SU-DHL-6 (cell line): ENCODE data around the gene NDC1.

Experiments used
- H2AFZ ChIP-seq: fragments of 200-600 bp; sonication (generic); 2 replicates; pipeline ENCODE4 v1.6.1; 2014; ENCODE audit warnings: low read depth, mild to moderate bottlenecking, moderate library complexity, mixed read lengths, antibody characterized with exemption, low read length; ENCODE audit not compliant: severe bottlenecking
- H3F3A ChIP-seq: fragments of 200-600 bp; shearing (Covaris generic); 2 replicates; pipeline ENCODE4 v1.6.0; 2016; ENCODE audit warnings: antibody characterized with exemption, mild to moderate bottlenecking; ENCODE audit not compliant: insufficient read depth
- H3K27ac ChIP-seq: fragments of 200-600 bp; sonication (generic); 2 replicates; pipeline ENCODE4 v1.5.1; 2016; ENCODE audit warnings: low read depth, mild to moderate bottlenecking, low read length, moderate library complexity, mixed read lengths
- H3K27me3 ChIP-seq: fragments of 200-600 bp; sonication (generic), shearing (Covaris generic); 2 replicates; pipeline ENCODE4 v1.6.0; 2014; ENCODE audit warnings: mild to moderate bottlenecking, low read length
- H3K36me3 ChIP-seq: fragments of 200-600 bp; sonication (generic); 2 replicates; pipeline ENCODE4 v1.6.1; 2014; ENCODE audit warnings: mild to moderate bottlenecking, low read length, mixed read lengths
- H3K4me2 ChIP-seq: fragments of 300-600, 200-600 bp; shearing (Covaris generic), sonication (generic); 2 replicates; pipeline ENCODE4 v1.6.0; 2014; ENCODE audit warnings: low read length, low read depth, mild to moderate bottlenecking; ENCODE audit not compliant: poor library complexity, severe bottlenecking
- H3K4me3 ChIP-seq: fragments of 200-600 bp; sonication (generic); 2 replicates; pipeline ENCODE4 v1.5.1; 2014; ENCODE audit warnings: antibody characterized with exemption, low read length, mild to moderate bottlenecking, mixed read lengths; ENCODE audit not compliant: insufficient read depth, poor library complexity, severe bottlenecking
- H3K79me2 ChIP-seq: fragments of 200-600 bp; sonication (generic); 2 replicates; pipeline ENCODE4 v1.6.1; 2014; ENCODE audit warnings: mild to moderate bottlenecking, low read length, moderate library complexity; ENCODE audit not compliant: insufficient read depth
- H3K9ac ChIP-seq: fragments of 200-600 bp; sonication (generic); 2 replicates; pipeline ENCODE4 v1.7.0; 2014; ENCODE audit warnings: mild to moderate bottlenecking, low read length
- H3K9me2 ChIP-seq: fragments of 200-600 bp; sonication (generic); replicated peaks from 2 replicates; pipeline ENCODE4 v1.6.1; 2014; ENCODE audit warnings: low read length; ENCODE audit not compliant: insufficient read depth
- H3K9me3 ChIP-seq: fragments of 200-600 bp; sonication (generic); 2 replicates; pipeline ENCODE4 v1.6.1; 2014; ENCODE audit warnings: low read length, mixed read lengths; ENCODE audit not compliant: insufficient read depth
- H4K20me1 ChIP-seq: fragments of 200-600 bp; sonication (generic); 2 replicates; pipeline ENCODE4 v1.6.1; 2014; ENCODE audit warnings: low read depth, mild to moderate bottlenecking, antibody characterized with exemption, low read length, moderate library complexity, mixed read lengths
- EZH2phosphoT487 ChIP-seq: fragments of 200-600 bp; sonication (generic), shearing (Covaris generic); conservative IDR thresholded peaks from 2 replicates; pipeline ENCODE4 v1.6.1; 2018; ENCODE audit warnings: mild to moderate bottlenecking, antibody characterized with exemption, low read length, moderate library complexity, mixed read lengths
- TF ChIP-seq, protein P1 (sequence below): fragments of 200-600 bp; sonication (generic); IDR thresholded peaks from one replicate; pipeline ENCODE4 v1.5.1; 2017; ENCODE audit warnings: antibody characterized with exemption, mild to moderate bottlenecking, low read length, moderate library complexity; ENCODE audit not compliant: insufficient read depth, poor library complexity, severe bottlenecking

NDC1 gene

DNA sequence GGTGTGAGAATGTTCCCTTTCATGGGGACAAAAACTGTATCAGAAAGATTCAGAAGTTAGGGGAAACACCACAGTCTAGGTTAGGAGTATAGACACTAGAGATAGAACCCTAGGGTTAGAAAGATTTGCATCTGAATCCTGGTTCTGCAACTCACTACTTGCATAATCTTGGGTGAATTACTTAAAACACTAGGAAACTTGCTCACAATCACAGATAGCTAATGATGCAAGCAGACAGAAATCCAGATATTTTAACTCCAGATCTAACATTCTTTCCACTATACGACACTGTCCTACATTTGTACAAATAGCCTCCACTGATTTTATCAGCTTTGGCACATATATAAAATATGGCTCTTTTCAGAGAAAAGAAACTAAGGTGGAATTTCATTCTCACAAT lies 68.3 kb downstream of the NDC1 start:
- H3K79me2 ChIP-seq: no peaks in the 10 kb centered on the region
- H2AFZ ChIP-seq: no peak overlapping the region
- H3F3A ChIP-seq: no peaks in the 10 kb centered on the region
- H3K27ac ChIP-seq: no peak overlapping the region
- TF ChIP-seq, protein P1, sequence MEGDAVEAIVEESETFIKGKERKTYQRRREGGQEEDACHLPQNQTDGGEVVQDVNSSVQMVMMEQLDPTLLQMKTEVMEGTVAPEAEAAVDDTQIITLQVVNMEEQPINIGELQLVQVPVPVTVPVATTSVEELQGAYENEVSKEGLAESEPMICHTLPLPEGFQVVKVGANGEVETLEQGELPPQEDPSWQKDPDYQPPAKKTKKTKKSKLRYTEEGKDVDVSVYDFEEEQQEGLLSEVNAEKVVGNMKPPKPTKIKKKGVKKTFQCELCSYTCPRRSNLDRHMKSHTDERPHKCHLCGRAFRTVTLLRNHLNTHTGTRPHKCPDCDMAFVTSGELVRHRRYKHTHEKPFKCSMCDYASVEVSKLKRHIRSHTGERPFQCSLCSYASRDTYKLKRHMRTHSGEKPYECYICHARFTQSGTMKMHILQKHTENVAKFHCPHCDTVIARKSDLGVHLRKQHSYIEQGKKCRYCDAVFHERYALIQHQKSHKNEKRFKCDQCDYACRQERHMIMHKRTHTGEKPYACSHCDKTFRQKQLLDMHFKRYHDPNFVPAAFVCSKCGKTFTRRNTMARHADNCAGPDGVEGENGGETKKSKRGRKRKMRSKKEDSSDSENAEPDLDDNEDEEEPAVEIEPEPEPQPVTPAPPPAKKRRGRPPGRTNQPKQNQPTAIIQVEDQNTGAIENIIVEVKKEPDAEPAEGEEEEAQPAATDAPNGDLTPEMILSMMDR: no peak
- no peak for TF ChIP-seq EZH2phosphoT487
- H3K4me2 ChIP-seq: no peak overlapping the region
- H3K9ac ChIP-seq: no peak overlapping the region
- H3K9me3 ChIP-seq: no peaks in the 10 kb centered on the region
- no peaks in the 10 kb centered on the region for H3K9me2 ChIP-seq
- H3K27me3 ChIP-seq: no peaks in the 10 kb centered on the region
- H3K4me3 ChIP-seq: no peak overlapping the region
- no peaks in the 10 kb centered on the region for H4K20me1 ChIP-seq
- H3K36me3 ChIP-seq: peaks cover 66% of the 10 kb centered on the region

DNA sequence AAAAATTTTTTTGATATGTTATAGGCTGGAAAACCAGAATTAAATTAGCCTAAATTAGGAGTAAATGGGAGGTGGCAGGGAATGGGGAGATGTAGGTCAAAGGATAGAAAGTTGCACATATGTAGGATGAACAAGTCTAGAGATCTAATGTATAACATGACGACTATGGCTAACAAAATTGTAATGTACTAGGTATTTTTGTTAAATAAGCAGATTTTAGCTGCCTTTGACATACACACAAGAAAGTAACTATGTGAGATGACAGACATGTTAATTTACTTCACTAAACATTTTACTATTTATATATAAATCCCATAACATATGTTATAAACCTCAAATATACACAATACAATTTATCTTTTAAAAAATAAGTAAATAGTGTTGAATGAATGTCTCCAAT lies 68.9 kb downstream of the NDC1 start:
- Histone ChIP-seq H2AFZ (no peak overlapping the region), H3K79me2 (no peaks in the 10 kb centered on the region), H3K4me3 (no peak overlapping the region), H3K27me3 (no peaks in the 10 kb centered on the region), H3K27ac (no peak overlapping the region), H4K20me1 (no peaks in the 10 kb centered on the region), H3K9ac (no peak overlapping the region), H3K9me2 (no peaks in the 10 kb centered on the region), H3K36me3 (peaks cover 63% of the 10 kb centered on the region), H3K9me3 (no peaks in the 10 kb centered on the region), H3F3A (no peaks in the 10 kb centered on the region), H3K4me2 (no peak overlapping the region)
- TF ChIP-seq, protein P1: no peak
- no peak for TF ChIP-seq EZH2phosphoT487

DNA sequence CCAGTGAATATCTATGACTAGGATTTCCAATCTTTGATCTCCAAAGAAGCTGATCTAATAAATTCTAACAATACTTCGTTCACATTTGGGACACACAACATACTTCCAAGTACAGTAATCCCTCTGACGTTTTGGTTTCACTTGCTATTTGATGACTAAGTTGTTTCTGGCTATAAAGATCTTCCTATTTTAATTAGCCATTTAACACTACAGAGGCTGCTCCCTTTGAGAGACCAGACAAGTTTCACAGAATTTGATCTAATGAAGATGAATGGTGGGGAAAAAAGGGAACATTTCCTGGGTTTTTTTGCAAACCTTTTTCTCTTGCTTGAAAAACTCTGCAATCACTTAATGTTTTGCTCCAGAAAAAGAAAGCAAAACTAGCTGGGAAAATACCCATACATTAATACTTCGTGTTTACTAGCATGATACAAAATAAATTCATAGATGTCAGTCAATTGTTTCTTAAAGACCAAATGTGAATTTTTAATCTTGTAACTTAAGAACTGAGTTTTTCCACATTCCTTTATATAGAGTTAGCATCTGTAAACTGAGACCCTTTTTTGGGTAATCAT lies 71.2 kb downstream of the NDC1 start:
- Histone ChIP-seq H3K9ac (no peak overlapping the region), H3K27ac (no peak overlapping the region), H3K27me3 (no peaks in the 10 kb centered on the region), H3K4me2 (no peak overlapping the region), H3K4me3 (no peak overlapping the region), H3K79me2 (no peaks in the 10 kb centered on the region), H3K36me3 (peaks cover 49% of the 10 kb centered on the region), H2AFZ (no peak overlapping the region), H3K9me3 (no peaks in the 10 kb centered on the region), H3K9me2 (no peaks in the 10 kb centered on the region), H4K20me1 (no peaks in the 10 kb centered on the region), H3F3A (no peaks in the 10 kb centered on the region)
- TF ChIP-seq EZH2phosphoT487: no peak
- TF ChIP-seq, protein P1: no peak
